ENCODE measurements around the gene SNCB.
"Not testable (repeated sequence)": the region's sequence is repeated elsewhere in the genome, so short reads cannot be mapped to it uniquely, and the experiment has no call there.

Gene SNCB

DNA sequence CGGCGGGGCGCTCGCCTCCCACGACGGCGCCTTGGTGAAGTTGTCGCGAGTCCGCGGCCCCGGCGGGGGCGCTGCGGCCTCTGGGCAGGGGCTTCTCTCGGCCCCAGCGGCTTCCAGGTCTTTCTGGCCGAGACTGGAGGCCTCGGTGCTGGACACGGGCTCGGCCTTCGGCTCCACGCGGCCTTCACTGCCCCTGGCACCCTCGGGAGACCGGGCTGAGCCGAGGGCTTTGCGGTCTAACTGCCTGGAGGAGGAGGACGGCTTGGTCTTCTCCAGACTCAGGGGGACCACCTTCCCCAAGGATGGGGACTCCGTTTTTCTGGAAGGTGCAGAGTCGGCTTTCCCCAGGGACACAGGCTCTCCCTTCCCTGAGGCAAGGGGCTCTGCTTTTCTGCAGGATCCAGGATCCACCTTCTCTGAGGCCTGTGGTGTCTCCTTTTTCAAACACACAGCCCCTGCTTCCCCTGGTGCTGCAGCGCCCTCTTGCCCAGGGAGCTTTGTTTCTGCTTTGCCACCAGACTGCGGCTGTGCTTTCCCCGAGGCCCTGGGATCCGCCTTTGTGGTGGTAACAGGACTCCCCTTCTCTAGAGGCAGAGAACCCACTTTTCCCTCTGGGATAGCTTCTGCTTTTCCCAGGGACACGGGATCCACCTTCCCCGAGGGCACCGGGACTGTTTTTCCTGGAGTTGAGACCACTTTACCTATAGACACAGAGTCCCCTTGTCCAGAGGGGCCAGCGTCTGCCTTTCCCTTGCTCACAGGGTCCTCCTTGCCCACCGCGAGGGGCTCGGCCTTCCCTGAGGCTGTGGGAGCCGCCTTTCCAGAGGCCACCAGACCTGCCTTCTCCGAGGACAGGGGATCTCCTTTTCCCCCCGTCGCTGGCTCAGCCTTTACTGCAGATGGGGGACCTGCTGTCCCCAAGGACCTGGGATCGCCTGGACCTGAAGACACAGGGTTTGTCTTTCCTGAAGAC lies 32.6 kb downstream of the SNCB start:
- no peak for DNase-seq (ENCODE audit: low read depth)

DNA sequence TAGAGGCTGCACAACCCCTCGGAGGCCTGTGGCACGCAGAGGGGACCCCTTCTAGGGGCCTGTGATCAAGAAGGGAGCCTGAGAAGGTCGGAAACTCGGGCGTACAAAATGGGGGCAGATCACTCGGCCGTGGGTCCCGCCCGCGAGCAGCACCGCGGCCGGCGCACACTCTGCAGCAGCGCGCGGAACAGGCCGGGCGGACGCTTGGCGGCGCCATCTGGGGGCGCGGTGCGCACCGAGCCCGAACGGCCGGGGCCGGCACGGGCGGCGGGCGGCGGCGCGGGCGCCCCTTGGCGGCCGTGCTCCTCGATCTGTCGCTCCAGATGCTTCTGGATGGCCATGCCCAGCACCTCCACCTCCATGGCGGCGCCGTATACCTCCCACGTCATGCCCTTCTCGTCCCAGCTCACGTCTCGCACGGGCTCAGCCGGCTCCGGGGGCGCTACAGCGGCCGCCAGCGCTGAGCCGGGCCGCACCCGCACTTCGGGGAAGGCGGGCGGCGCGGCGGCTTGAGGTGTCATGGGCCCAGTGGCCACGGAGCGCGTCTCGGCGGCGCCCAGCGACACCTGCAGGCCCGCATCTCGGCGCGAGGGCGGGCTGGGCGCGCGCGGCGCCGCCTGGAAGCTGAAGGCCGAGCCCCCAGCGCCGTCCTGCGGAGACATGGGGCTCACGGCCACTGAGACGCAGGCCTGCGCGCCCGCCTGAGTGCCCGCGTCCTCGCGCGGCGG lies 33.5 kb downstream of the SNCB start:
- DNase-seq (ENCODE audit: low read depth), result no peak

- DNase-seq (ENCODE audit: low read depth), result no peak
These were observed 34.2 kb downstream of the SNCB start for GRCh38 chr5:176596069-176596644.

DNA sequence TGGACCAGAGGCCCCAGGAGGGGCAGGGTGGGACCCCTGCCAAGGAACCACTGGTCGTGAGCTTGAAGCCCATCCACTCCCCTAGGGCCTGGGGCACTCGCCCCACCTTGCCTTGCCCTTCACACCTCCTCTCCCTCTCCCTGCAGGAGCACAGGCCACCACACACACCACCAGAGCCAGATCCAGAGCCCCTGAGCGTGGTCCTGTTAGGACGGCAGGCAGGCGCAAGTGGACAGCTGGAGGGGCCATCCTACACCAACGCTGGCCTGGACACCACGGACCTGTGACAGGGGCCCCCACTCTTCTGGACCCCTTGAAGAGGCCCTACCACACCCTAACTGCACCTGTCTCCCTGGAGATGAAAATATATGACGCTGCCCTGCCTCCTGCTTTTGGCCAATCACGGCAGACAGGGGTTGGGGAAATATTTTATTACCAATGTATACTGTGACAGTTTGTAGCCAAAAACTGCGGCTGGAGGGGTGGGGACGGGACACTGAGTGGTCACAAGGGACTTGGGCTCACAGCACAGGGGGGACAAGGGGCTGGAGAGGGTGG lies 34.9 kb downstream of the SNCB start:
- DNase-seq (ENCODE audit: low read depth), result no peak

DNA sequence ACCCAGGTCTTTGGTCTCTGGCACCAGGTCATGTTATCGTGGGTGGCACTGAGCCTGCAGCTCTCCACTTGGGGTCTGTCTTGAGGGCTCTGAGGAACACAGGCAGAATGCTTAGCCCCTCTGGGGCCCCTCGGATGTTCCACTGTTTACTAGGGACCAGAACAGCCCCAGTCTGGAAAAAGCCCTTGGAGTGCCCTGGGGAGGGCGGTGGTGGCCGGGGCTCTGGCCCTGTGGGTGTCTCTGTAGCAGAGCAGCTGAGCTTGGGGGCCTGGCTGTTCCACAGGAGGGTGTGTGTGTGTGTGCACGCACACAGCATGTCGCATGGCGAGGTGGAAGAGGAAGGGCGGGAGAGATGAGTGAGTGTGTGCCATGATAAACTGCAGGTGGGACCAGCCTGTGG lies 35.8 kb downstream of the SNCB start:
- DNase-seq (ENCODE audit: low read depth), result no peak

- no peak for DNase-seq (ENCODE audit: low read depth)
These were observed 37.0 kb downstream of the SNCB start for GRCh38 chr5:176593273-176593869.

GRCh38 chr5:176592573-176592972 lies 37.8 kb downstream of the SNCB start:
- DNase-seq (ENCODE audit: low read depth), result no peak

DNA sequence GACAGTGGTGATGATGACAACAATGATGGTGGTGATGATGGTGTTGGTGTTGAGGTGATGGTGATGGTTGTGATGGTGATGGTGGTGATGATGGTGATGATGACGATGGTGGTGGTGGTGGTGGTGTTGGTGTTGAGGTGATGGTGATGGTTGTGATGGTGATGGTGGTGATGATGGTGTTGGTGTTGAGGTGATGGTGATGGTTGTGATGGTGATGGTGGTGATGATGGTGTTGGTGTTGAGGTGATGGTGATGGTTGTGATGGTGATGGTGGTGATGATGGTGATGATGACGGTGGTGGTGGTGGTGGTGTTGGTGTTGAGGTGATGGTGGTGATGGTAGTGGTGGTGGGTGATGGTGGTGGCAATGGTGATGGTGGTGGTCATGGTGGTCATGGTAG lies 38.7 kb downstream of the SNCB start:
- DNase-seq (ENCODE audit: low read depth), result not testable (repeated sequence)

- no peak for DNase-seq (ENCODE audit: low read depth)
These were observed 40.2 kb downstream of the SNCB start for GRCh38 chr5:176590035-176590717.

- no peak for DNase-seq (ENCODE audit: low read depth)
These were observed 41.1 kb downstream of the SNCB start for GRCh38 chr5:176589039-176589769.

- DNase-seq (ENCODE audit: low read depth), result no peak
These were observed 42.0 kb downstream of the SNCB start for GRCh38 chr5:176588297-176588696.

GRCh38 chr5:176587398-176587797 lies 42.9 kb downstream of the SNCB start:
- DNase-seq (ENCODE audit: low read depth), result no peak

- no peak for DNase-seq (ENCODE audit: low read depth)
These were observed 47.3 kb downstream of the SNCB start for GRCh38 chr5:176583076-176583475.

- DNase-seq (ENCODE audit: low read depth), result no peak
These were observed 49.0 kb downstream of the SNCB start for GRCh38 chr5:176581361-176581760.

DNA sequence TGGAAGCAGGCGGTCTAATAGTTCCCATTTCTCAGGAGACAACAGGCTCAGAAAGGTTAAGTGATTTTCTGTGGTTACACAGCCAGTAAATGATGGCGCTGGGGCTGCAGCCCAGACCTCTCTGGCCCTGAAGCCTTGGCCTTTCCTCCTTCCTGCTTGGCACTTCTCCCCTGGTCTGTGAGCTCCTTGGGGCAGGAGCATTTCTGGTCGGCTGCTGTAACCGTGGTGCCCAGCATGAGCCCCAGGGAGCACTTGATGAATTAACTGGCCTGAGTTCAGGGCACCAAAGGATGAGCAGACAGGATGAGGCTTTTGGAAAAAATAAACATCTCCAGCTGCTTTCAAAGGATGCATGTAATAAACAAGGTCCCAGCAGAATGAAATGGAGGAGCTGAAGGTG lies 51.0 kb downstream of the SNCB start:
- no peak for DNase-seq (ENCODE audit: low read depth)

GRCh38 chr5:176578391-176578808 lies 51.9 kb downstream of the SNCB start:
- no peak for DNase-seq (ENCODE audit: low read depth)

- DNase-seq (ENCODE audit: low read depth), result no peak
These were observed 52.8 kb downstream of the SNCB start for GRCh38 chr5:176577312-176578176.

GRCh38 chr5:176575488-176576422 lies 54.6 kb downstream of the SNCB start:
- DNase-seq (ENCODE audit: low read depth), result no peak

- DNase-seq (ENCODE audit: low read depth), result no peak
These were observed 55.3 kb downstream of the SNCB start for GRCh38 chr5:176575066-176575465.
